Common myeloid progenitor, CD34-positive (primary cell): ENCODE measurements around the gene IPMK.
"Not testable (repeated sequence)": the region's sequence is repeated elsewhere in the genome, so short reads cannot be mapped to it uniquely, and the experiment has no call there.

Experiments
- CTCF ChIA-PET: fragments of 350-600 bp; sonication (Branson Sonifier 250); formaldehyde crosslinking; loops from one replicate; lab custom pipeline; 2021; ENCODE audit warnings: antibody characterized with exemption; lab: Charles Lee
- POLR2A ChIA-PET: fragments of 350-600 bp; sonication (Branson Sonifier 250); formaldehyde crosslinking; loops from one replicate; lab custom pipeline; 2021; ENCODE audit warnings: antibody characterized with exemption; lab: Charles Lee
- DNase-seq, 3 donors: peaks; one replicate each; pipeline versions ENCODE4 v3.0.0 to v3.0.0-alpha.2; 2013
- H3K27ac ChIP-seq, 2 experiments: 1 replicate in 1 of 2; 2 replicates in 1 of 2; pipeline ENCODE4 v1.7.0; 2013; ENCODE audit warnings: inconsistent platforms in 2 of 2, low read length in 2 of 2, mild to moderate bottlenecking in 2 of 2, low read depth in 1 of 2, moderate library complexity in 1 of 2; ENCODE audit not compliant: severe bottlenecking in 2 of 2, insufficient read depth in 1 of 2, poor library complexity in 1 of 2
- H3K27me3 ChIP-seq, 5 experiments: replicated peaks in 2 of 5; 1 replicate in 3 of 5; 2 replicates in 2 of 5; pipeline versions ENCODE4 v1.6.1 to v1.7.0; 2013; ENCODE audit warnings: low read length in 4 of 5, mild to moderate bottlenecking in 2 of 5, moderate library complexity in 2 of 5, inconsistent platforms in 1 of 5; ENCODE audit not compliant: insufficient read depth in 5 of 5, control insufficient read depth in 4 of 5
- H3K36me3 ChIP-seq, 4 experiments: 1 replicate in 2 of 4; 2 replicates in 2 of 4; pipeline versions ENCODE4 v1.6.1 to v1.7.0; 2013; ENCODE audit warnings: low read length in 3 of 4, control low read depth in 1 of 4, mild to moderate bottlenecking in 1 of 4; ENCODE audit not compliant: control insufficient read depth in 4 of 4, insufficient read depth in 4 of 4
- H3K4me1 ChIP-seq, 4 experiments: 1 replicate in 3 of 4; 2 replicates in 1 of 4; pipeline versions ENCODE4 v1.6.1 to v1.7.1; 2013; ENCODE audit warnings: low read length in 3 of 4, mild to moderate bottlenecking in 3 of 4, control low read depth in 1 of 4, inconsistent platforms in 1 of 4, moderate library complexity in 1 of 4; ENCODE audit not compliant: control insufficient read depth in 4 of 4, insufficient read depth in 4 of 4; ENCODE audit errors: control extremely low read depth in 1 of 4
- H3K4me3 ChIP-seq, 7 experiments: 1 replicate in 4 of 7; 2 replicates in 3 of 7; pipeline versions ENCODE4 v1.5.1 to v1.7.0; 2013; ENCODE audit warnings: mild to moderate bottlenecking in 7 of 7, low read length in 6 of 7, moderate library complexity in 6 of 7, inconsistent platforms in 2 of 7, low read depth in 2 of 7, control low read depth in 1 of 7; ENCODE audit not compliant: insufficient read depth in 4 of 7, control insufficient read depth in 1 of 7; ENCODE audit errors: extremely low read depth in 1 of 7
- H3K9me3 ChIP-seq, 5 experiments: 1 replicate in 4 of 5; 2 replicates in 1 of 5; pipeline versions ENCODE4 v1.6.1 to v1.7.1; 2013; ENCODE audit warnings: low read length in 4 of 5, mild to moderate bottlenecking in 2 of 5, inconsistent platforms in 1 of 5, low read depth in 1 of 5, moderate library complexity in 1 of 5; ENCODE audit not compliant: control insufficient read depth in 4 of 5, insufficient read depth in 2 of 5; ENCODE audit errors: control extremely low read depth in 1 of 5
- WGBS: methylation state at CpG from one replicate; pipeline ENCODE4 v1.1.5; 2013; ENCODE audit not compliant: insufficient coverage; 5-methylcytosine and 5-hydroxymethylcytosine counted together

The IPMK gene

DNA sequence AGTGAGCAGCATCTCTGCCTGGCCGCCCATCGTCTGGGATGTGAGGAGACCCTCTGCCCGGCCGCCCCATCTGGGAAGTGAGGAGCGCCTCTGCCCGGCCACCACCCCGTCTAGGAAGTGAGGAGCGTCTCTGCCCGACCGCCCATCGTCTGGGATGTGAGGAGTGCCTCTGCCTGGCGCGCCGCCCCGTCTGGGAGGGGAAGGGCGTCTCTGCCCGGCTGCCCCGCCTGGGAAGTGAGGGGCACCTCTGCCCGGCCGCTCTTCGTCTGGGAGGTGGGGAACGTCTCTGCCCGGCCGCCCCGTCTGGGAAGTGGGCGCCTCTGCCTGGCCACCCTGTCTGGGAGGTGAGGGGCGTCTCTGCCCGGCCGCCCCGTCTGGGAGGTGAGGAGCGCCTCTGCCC, 23.9 kb downstream of the IPMK start:
- DNase-seq, H3K36me3 ChIP-seq, H3K4me3 ChIP-seq, H3K4me1 ChIP-seq, H3K27ac ChIP-seq, H3K9me3 ChIP-seq, H3K27me3 ChIP-seq, POLR2A ChIA-PET, CTCF ChIA-PET: not testable (repeated sequence)
- WGBS: 97% methylated on average over 6 of the region's 31 CpGs

DNA sequence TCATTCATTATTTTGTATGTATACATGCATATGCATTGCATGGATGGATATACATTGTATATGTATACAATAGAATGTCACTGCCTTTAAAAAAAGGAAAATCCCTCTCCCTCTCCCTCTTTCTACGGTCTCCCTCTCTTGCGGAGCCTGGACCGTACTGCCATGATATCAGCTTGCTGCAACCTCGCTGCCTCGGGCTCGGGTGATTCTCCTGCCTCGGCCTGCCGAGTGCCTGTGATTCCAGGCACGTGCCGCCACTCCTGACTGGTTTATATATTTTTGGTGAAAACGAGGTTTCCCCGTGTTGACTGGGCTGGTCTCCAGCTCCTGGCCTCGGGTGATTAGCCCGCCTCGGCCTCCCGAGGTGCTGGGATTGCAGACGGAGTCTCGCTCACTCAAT, 24.4 kb downstream of the IPMK start:
- POLR2A ChIA-PET: no interaction called here
- Histone ChIP-seq H3K27ac (no peak overlapping the region), H3K4me3 (no peak overlapping the region), H3K27me3 (no peaks in the 10 kb centered on the region), H3K4me1 (no peaks in the 10 kb centered on the region), H3K9me3 (peaks cover 0 to 8% (median 4%) of the 10 kb centered on the region in 5 experiments), H3K36me3 (peaks cover 0 to 4% (median 1%) of the 10 kb centered on the region in 4 experiments)
- DNase-seq: no peak
- WGBS: 95% methylated on average over 10 of the region's 18 CpGs
- CTCF ChIA-PET: no interaction called here

DNA sequence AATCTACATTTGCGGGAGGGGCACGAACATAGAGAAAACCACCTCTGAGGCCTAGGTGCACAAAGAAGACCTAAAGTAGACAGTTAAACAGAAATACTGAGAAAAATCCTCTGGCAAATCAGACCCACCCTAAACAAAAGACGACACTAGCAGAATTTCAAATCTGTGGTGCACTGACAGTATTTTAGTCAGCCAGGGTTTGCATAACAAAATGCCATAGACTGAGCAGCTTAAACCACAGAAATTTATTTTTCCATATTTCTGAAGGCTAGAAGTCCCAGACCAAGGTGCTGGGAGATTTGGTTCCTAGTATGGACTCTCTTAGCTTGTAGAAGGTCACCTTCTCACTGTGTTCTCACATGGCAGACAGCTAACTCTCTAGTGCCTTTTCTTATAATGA, 26.3 kb downstream of the IPMK start:
- ChIA-PET POLR2A (no interaction called here), CTCF (interaction anchor here (0.6 kb wide), 1 partner anchor 22 kb away, joined by 3 read pairs; no protein-coding TSS in a partner anchor)
- no peak for DNase-seq
- no peak overlapping the region for H3K27ac ChIP-seq
- peaks cover 0 to 8% (median 4%) of the 10 kb centered on the region in 5 experiments for H3K9me3 ChIP-seq
- H3K27me3 ChIP-seq: no peaks in the 10 kb centered on the region
- H3K36me3 ChIP-seq: peaks cover 6 to 13% (median 10%) of the 10 kb centered on the region in 4 experiments
- H3K4me1 ChIP-seq: no peaks in the 10 kb centered on the region
- no peak overlapping the region for H3K4me3 ChIP-seq
- WGBS: 100% methylated on average over 1 of the region's 3 CpGs

DNA sequence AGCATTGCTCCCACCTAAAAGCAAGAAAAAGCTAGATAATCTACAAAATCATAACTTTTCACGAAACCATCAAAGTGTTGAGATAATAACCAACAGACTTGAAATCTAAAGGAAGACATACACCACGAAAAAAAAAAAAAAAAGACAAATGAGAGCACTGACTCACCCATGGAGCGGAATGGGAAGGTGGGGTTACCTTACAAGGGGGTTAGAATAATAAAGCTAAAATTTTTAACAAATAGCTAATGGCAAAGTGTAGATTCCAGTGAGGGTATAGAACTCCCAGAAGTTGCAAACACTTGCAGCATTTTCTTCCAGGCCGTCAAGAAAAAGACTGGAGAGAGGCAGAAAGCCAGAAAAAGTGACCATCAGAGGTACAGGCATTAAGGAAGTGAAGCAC, 27.2 kb downstream of the IPMK start:
- CTCF ChIA-PET: no interaction called here
- H3K4me3 ChIP-seq: no peak overlapping the region
- DNase-seq: peak in 1 of 3 donors; percentile 14
- H3K27me3 ChIP-seq: no peaks in the 10 kb centered on the region
- no peak overlapping the region for H3K27ac ChIP-seq
- H3K36me3 ChIP-seq: peaks cover 9 to 18% (median 14%) of the 10 kb centered on the region in 4 experiments
- WGBS: 75% methylated on average over 1 of the region's 4 CpGs
- H3K4me1 ChIP-seq: no peaks in the 10 kb centered on the region
- peaks cover 0 to 8% (median 4%) of the 10 kb centered on the region in 5 experiments for H3K9me3 ChIP-seq
- POLR2A ChIA-PET: no interaction called here

DNA sequence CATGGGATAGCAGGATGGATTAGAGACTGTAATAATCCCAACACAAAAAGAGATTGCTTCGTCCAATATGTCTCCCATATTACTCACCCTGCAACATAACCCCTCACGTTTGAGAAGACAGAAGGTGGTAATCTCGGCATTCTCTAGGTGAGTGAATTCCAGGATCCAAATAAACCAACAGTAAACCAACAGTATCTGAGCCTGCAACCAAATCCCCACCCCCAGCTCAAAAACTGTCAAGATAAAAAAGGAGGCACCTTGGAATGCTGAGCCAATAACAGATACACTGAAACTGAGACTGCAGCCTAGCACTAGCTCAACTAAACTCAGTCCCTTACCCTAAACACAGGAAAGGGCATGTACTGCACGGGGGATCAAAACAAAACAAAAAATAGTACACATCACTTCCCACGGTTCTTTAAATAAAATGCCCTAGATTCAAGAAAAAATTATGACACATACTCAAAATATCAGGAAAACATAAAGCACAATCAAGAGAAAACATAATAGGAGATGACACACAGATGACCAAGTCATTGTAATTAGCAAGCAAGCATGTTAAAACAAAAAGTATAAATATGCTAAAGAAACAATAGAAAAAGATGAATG, 28.0 kb downstream of the IPMK start:
- POLR2A ChIA-PET: no interaction called here
- WGBS: 100% methylated on average over 1 of the region's 5 CpGs
- H3K4me1 ChIP-seq: no peaks in the 10 kb centered on the region
- no peak overlapping the region for H3K4me3 ChIP-seq
- no peak for DNase-seq
- peaks cover 11 to 22% (median 14%) of the 10 kb centered on the region in 4 experiments for H3K36me3 ChIP-seq
- peaks cover 0 to 8% (median 4%) of the 10 kb centered on the region in 5 experiments for H3K9me3 ChIP-seq
- no peak overlapping the region for H3K27ac ChIP-seq
- H3K27me3 ChIP-seq: no peaks in the 10 kb centered on the region
- CTCF ChIA-PET: interaction anchor here (0.7 to 1.5 kb wide), 2 partner anchors 9 to 51 kb away, joined by 3 to 5 read pairs; no protein-coding TSS in a partner anchor

DNA sequence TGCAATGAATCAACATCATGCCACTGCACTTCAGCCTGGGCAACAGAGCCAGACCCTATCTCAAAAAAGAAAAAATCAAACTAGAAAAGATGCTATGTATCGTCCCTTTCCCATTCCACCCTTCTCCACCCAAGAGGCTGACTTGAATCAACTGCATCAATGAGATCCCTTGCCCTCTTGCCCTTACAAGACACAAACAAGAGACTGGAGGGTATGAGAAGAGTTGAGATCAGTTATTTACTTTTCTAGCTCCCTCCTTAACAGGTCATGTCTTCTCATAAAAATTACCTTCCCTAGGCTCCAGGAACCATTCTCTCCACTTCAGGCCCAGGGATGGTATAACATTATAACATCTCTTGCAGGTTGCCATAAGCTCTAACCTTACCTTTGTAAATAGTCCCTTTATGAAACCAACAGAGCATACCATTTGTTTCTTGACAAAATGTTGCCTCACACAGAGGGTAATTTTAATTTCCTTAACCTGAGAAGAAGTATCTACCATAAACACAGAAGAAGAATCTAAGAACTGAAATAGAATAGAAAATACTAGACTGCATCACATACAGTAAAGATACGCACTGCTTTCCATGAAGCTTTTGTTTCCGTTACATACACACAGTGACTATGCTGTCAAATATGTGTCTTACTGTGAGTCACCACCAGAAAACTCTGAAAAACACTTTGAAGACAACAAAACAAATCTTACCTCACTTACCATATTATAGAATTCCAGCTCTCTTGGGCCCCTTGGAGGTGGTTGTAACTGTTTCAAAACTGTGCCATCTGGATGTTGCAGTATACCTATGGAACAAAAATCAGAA, 30.5 kb downstream of the IPMK start:
- Histone ChIP-seq H3K27me3 (no peaks in the 10 kb centered on the region), H3K27ac (no peak overlapping the region), H3K4me1 (no peaks in the 10 kb centered on the region), H3K4me3 (no peak overlapping the region), H3K36me3 (peaks cover 11 to 26% (median 13%) of the 10 kb centered on the region in 4 experiments), H3K9me3 (peaks cover 0 to 2% (median 0%) of the 10 kb centered on the region in 5 experiments)
- ChIA-PET POLR2A (no interaction called here), CTCF (interaction anchor here (0.5 kb wide), 1 partner anchor 43 kb away, joined by 3 read pairs; no protein-coding TSS in a partner anchor)
- no peak for DNase-seq
- WGBS: 100% methylated on average over 2 of the region's 3 CpGs

DNA sequence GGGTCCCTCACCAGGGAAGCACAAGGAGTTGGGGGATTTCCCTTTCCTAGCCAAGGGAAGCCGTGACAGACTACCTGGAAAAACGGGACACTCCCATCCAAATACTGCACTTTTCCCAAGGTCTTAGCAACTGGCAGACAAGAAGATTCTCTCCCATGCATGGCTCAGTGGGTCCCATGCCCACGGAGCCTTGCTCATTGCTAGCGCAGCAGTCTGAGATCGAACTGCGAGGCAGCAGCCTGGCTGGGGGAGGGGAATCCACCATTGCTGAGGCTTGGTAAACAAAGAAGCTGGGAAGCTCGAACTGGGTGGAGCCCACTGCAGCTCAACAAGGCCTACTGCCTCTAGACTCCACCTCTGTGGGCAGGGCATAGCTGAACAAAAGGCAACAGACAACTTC, 37.8 kb downstream of the IPMK start:
- H3K27me3 ChIP-seq, H3K9me3 ChIP-seq, H3K4me3 ChIP-seq, CTCF ChIA-PET, H3K27ac ChIP-seq, H3K4me1 ChIP-seq, DNase-seq, POLR2A ChIA-PET: not testable (repeated sequence)
- WGBS: 90% methylated on average over 6 of the region's 7 CpGs
- peaks cover 4 to 28% (median 15%) of the 10 kb centered on the region in 4 experiments for H3K36me3 ChIP-seq
